Gastroesophageal sphincter (tissue), 4 donors: ENCODE results near the gene SLC4A4. TPM values are rescaled to one million over a fixed set of nuclear protein-coding genes. Genes with fewer than 3 reads are reported as not detected.

Source experiments
- ATAC-seq: fragments of 150-250 bp; one replicate; pipeline ENCODE4 v1.9.1; 2016; ENCODE audit warnings: mild to moderate bottlenecking, moderate library complexity
- H3K27ac ChIP-seq, 4 donors: fragments of 200-600 bp; sonication (generic) in 3 of 4; 1 replicate in 3 of 4; 2 replicates in 1 of 4; pipeline ENCODE4 v1.5.1; 2016 to 2019
- H3K27me3 ChIP-seq: fragments of 200-600 bp; sonication (generic); one replicate; pipeline ENCODE4 v1.5.1; 2019
- H3K36me3 ChIP-seq, 2 donors: fragments of 200-600 bp; sonication (generic); one replicate each; pipeline ENCODE4 v1.5.1; 2019; ENCODE audit warnings: control low read depth in 1 of 2
- H3K4me1 ChIP-seq, 3 donors: fragments of 200-600 bp; sonication (generic); 1 replicate in 2 of 3; 2 replicates in 1 of 3; pipeline ENCODE4 v1.5.1; 2016 to 2019; ENCODE audit warnings: control low read depth in 2 of 3
- H3K4me3 ChIP-seq, 2 donors: fragments of 200-600 bp; sonication (generic); one replicate each; pipeline ENCODE4 v1.5.1; 2019; ENCODE audit warnings: mild to moderate bottlenecking in 1 of 2, moderate library complexity in 1 of 2
- H3K9me3 ChIP-seq, 3 donors: fragments of 200-600 bp; sonication (generic); one replicate each; pipeline ENCODE4 v1.5.1; 2017 to 2019; ENCODE audit warnings: control low read depth in 2 of 3
- EP300 ChIP-seq: sonication (generic); formaldehyde crosslinking; IDR thresholded peaks from one replicate; pipeline ENCODE4 v1.6.1; 2017; ENCODE audit warnings: antibody characterized with exemption, mild to moderate bottlenecking
- POLR2A ChIP-seq, 2 donors: fragments of 450-650 bp; IDR thresholded peaks; one replicate each; pipeline ENCODE4 v1.6.1; 2017; ENCODE audit warnings: antibody characterized with exemption in 2 of 2, mild to moderate bottlenecking in 2 of 2, moderate library complexity in 1 of 2
- POLR2AphosphoS5 ChIP-seq: sonication (generic); formaldehyde crosslinking; IDR thresholded peaks from one replicate; pipeline ENCODE4 v1.6.1; 2017; ENCODE audit warnings: antibody characterized with exemption
- WGBS, 2 donors: methylation state at CpG; one replicate each; pipeline ENCODE4 v1.1.5; 2018; ENCODE audit warnings: low coverage in 1 of 2; 5-methylcytosine and 5-hydroxymethylcytosine counted together
- total RNA-seq, 4 donors: library from RNA; depleted of rRNA; stranded (reverse); fragments of >200 nt; gene quantifications; one replicate each; pipeline ENCODE4 v1.1.0, GENCODE V29; 2016
- TF ChIP-seq, protein P1 (sequence below), 4 experiments: fragments of 200-600 bp in 2 of 4; fragments of 450-650 bp in 2 of 4; sonication (generic) in 1 of 4; IDR thresholded peaks; one replicate each; pipeline ENCODE4 v1.5.1; 2017 to 2019; ENCODE audit warnings: antibody characterized with exemption in 4 of 4, mild to moderate bottlenecking in 2 of 4, moderate library complexity in 2 of 4

SLC4A4 gene
- total RNA-seq, 4 donors from 2014 or later: 3.2 to 5.5 (median 4.4) TPM

DNA sequence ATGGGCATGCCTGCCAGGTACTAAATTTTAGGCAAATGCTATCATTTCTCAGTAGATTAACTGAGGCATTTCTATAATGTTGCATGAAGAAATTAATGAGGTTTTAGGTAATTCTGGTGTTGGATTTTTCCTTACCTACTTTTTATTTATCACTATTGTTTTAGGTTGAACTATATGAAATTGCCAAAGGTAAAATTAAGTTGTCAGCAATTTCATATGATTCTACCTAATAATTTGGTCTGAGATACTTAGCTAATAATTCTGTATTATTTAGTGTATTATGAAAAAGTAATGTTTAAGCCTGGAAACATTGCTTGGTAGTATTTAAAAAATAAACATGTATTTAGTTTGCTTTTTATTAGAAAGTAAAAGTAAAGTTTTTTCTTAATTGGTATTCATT, 22.7 kb downstream of the SLC4A4 start:
- no peak overlapping the region for H3K27ac ChIP-seq
- no peaks in the 10 kb centered on the region for H3K9me3 ChIP-seq
- no peak for TF ChIP-seq POLR2AphosphoS5
- TF ChIP-seq, protein P1, sequence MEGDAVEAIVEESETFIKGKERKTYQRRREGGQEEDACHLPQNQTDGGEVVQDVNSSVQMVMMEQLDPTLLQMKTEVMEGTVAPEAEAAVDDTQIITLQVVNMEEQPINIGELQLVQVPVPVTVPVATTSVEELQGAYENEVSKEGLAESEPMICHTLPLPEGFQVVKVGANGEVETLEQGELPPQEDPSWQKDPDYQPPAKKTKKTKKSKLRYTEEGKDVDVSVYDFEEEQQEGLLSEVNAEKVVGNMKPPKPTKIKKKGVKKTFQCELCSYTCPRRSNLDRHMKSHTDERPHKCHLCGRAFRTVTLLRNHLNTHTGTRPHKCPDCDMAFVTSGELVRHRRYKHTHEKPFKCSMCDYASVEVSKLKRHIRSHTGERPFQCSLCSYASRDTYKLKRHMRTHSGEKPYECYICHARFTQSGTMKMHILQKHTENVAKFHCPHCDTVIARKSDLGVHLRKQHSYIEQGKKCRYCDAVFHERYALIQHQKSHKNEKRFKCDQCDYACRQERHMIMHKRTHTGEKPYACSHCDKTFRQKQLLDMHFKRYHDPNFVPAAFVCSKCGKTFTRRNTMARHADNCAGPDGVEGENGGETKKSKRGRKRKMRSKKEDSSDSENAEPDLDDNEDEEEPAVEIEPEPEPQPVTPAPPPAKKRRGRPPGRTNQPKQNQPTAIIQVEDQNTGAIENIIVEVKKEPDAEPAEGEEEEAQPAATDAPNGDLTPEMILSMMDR (IDR thresholded peaks at IDR 0.05): no peak
- no peak for TF ChIP-seq POLR2A (IDR thresholded peaks at IDR 0.05)
- no peak for TF ChIP-seq EP300
- no peak for ATAC-seq
- no peaks in the 10 kb centered on the region for H3K36me3 ChIP-seq
- H3K4me3 ChIP-seq: no peak overlapping the region
- H3K4me1 ChIP-seq: no peaks in the 10 kb centered on the region
- no peaks in the 10 kb centered on the region for H3K27me3 ChIP-seq

DNA sequence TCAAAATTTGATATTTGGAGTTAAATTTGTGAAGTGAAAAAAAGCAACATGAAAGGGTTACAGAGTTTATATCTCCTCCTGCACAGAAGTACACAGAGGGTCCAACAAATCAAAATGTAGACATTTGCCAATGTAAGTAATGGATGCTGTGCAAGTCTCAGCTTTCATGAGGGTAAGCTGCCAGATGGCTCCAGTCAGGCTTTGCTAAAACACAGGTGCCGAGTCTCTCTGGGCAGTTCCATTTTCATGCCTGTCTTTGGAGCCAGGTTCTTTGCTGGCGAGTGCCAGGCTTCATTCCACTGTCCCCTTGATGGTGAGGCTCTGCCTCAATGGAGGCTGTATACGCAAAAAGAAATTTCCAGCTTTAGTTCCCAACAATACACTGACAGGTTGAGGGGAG, 27.9 kb downstream of the SLC4A4 start:
- Histone ChIP-seq H3K9me3 (no peaks in the 10 kb centered on the region), H3K36me3 (no peaks in the 10 kb centered on the region), H3K27me3 (no peaks in the 10 kb centered on the region), H3K4me3 (no peak overlapping the region), H3K4me1 (no peaks in the 10 kb centered on the region), H3K27ac (no peak overlapping the region)
- WGBS, 2 donors: 100% methylated on average over 1 of the region's 3 CpGs; no CpG with 5 or more reads in 1 of the 2 donors
- no peak for TF ChIP-seq POLR2A (IDR thresholded peaks at IDR 0.05)
- TF ChIP-seq, protein P1 (IDR thresholded peaks at IDR 0.05): no peak
- no peak for TF ChIP-seq POLR2AphosphoS5
- TF ChIP-seq EP300: no peak
- ATAC-seq: no peak

DNA sequence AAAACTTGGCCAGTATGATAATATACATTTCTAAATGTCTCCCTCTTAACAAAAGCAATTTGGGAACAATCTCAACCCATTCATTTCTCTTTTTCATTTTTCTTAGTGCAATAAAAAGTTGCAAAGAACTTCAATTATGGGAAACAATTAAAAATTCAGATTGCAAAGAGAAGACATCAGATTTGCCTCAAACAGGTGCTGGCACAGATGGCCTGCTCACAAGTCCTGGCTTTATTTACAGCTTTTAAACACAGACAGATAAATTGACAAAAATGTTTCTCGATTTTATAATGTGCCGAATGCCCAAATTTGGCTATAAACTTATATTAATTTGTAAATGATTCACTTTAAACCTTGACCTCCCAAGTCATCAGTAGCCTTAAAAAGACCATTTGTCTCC, 28.7 kb downstream of the SLC4A4 start:
- ATAC-seq: no peak
- WGBS, 2 donors: 74 to 82% methylated on average over 2 of the region's 2 CpGs
- Histone ChIP-seq H3K4me3 (no peak overlapping the region), H3K27me3 (no peaks in the 10 kb centered on the region), H3K9me3 (no peaks in the 10 kb centered on the region), H3K27ac (no peak overlapping the region), H3K36me3 (no peaks in the 10 kb centered on the region), H3K4me1 (no peaks in the 10 kb centered on the region)
- TF ChIP-seq, protein P1 (IDR thresholded peaks at IDR 0.05): no peak
- TF ChIP-seq POLR2AphosphoS5 (no peak), EP300 (no peak), POLR2A (IDR thresholded peaks at IDR 0.05) (no peak)

GRCh38 chr4:71368906-71369305, 30.1 kb downstream of the SLC4A4 start:
- Histone ChIP-seq H3K4me1 (no peaks in the 10 kb centered on the region), H3K36me3 (no peaks in the 10 kb centered on the region), H3K4me3 (no peak overlapping the region), H3K27ac (no peak overlapping the region), H3K9me3 (no peaks in the 10 kb centered on the region), H3K27me3 (no peaks in the 10 kb centered on the region)
- TF ChIP-seq POLR2A (IDR thresholded peaks at IDR 0.05) (no peak), POLR2AphosphoS5 (no peak), EP300 (no peak)
- TF ChIP-seq, protein P1 (IDR thresholded peaks at IDR 0.05): no peak
- WGBS, 2 donors: 97 to 100% methylated on average over 1 to 6 of the region's 12 CpGs
- no peak for ATAC-seq

GRCh38 chr4:71369536-71369935, 30.7 kb downstream of the SLC4A4 start:
- Histone ChIP-seq H3K27me3 (no peaks in the 10 kb centered on the region), H3K4me1 (no peaks in the 10 kb centered on the region), H3K36me3 (no peaks in the 10 kb centered on the region), H3K9me3 (no peaks in the 10 kb centered on the region), H3K27ac (no peak overlapping the region), H3K4me3 (no peak overlapping the region)
- ATAC-seq: no peak
- TF ChIP-seq POLR2AphosphoS5: no peak
- TF ChIP-seq EP300: no peak
- TF ChIP-seq, protein P1 (IDR thresholded peaks at IDR 0.05): no peak
- no peak for TF ChIP-seq POLR2A (IDR thresholded peaks at IDR 0.05)
